ENCODE data around the gene ETV6. TPM values are rescaled to one million over a fixed set of nuclear protein-coding genes. Genes with fewer than 3 reads are reported as not detected.
A peak's percentile ranks its signal among the peaks of the same experiment; 100 is the strongest.

ETV6 gene
- total RNA-seq, 2 donors from 2014 or later = 45.9 to 49.0 TPM

- H3K4me3 Mint-ChIP-seq = peak overlapping the region; percentile 76
- no peaks in the 10 kb centered on the region for H3K27me3 Mint-ChIP-seq
- ATAC-seq (replicated peaks) = no peak
- H3K27ac Mint-ChIP-seq = peak overlapping the region; percentile 78
- H3K9me3 Mint-ChIP-seq = no peaks in the 10 kb centered on the region
- H3K36me3 Mint-ChIP-seq (ENCODE audit: low read depth) = peaks cover 78% of the 10 kb centered on the region
- H3K4me1 Mint-ChIP-seq = peaks cover 69% of the 10 kb centered on the region
These were observed 120.4 kb downstream of the ETV6 start for GRCh38 chr12:11769723-11770514.

- peak overlapping the region; percentile 98 for H3K27ac Mint-ChIP-seq
- H3K36me3 Mint-ChIP-seq (ENCODE audit: low read depth) = peaks cover 79% of the 10 kb centered on the region
- no peaks in the 10 kb centered on the region for H3K9me3 Mint-ChIP-seq
- ATAC-seq (replicated peaks) = peak; percentile 54
- H3K4me3 Mint-ChIP-seq = peak overlapping the region; percentile 64
- H3K4me1 Mint-ChIP-seq = peaks cover 58% of the 10 kb centered on the region
- H3K27me3 Mint-ChIP-seq = no peaks in the 10 kb centered on the region
These were observed 121.9 kb downstream of the ETV6 start for GRCh38 chr12:11771356-11771755.

DNA sequence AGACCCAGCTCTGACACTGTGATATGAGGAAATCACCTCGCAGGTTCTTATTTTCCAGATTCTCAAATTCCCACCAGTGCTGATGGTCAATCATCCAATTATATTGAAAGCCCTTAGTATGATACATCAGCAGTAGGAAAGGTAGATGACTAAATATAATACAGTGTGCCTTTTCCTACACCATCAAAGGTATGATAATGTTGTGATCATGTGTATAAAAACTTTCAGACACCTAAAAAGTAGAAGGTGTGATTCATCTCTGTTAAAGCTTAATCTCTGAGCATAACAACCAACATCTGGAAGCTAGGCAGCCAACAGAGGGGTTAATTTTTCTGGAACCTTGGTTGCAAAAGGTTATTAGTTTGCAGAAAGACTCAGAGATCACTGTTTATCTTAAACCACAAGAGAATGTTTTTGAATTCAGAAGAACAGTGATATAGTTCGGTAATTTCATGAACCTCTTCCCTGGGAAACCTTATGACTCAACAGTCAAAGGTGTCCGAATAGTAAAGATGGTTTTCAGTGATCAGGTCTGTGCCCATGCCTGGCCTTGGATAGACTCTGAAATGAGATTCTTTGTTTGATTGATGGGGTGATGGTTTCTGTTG, 122.5 kb downstream of the ETV6 start:
- H3K27ac Mint-ChIP-seq = peak overlapping the region; percentile 98
- H3K4me1 Mint-ChIP-seq = peaks cover 51% of the 10 kb centered on the region
- peak overlapping the region; percentile 64 for H3K4me3 Mint-ChIP-seq
- ATAC-seq (replicated peaks) = peak; percentile 87
- no peaks in the 10 kb centered on the region for H3K9me3 Mint-ChIP-seq
- H3K27me3 Mint-ChIP-seq = no peaks in the 10 kb centered on the region
- H3K36me3 Mint-ChIP-seq (ENCODE audit: low read depth) = peaks cover 76% of the 10 kb centered on the region

- ATAC-seq (replicated peaks) = no peak
- Mint-ChIP-seq H3K27me3 (no peaks in the 10 kb centered on the region), H3K27ac (peak overlapping the region; percentile 74), H3K9me3 (no peaks in the 10 kb centered on the region), H3K4me1 (peaks cover 53% of the 10 kb centered on the region), H3K36me3 (ENCODE audit: low read depth) (peaks cover 82% of the 10 kb centered on the region), H3K4me3 (peak overlapping the region; percentile 37)
These were observed 124.6 kb downstream of the ETV6 start for GRCh38 chr12:11773889-11774677.

- peaks cover 49% of the 10 kb centered on the region for H3K4me1 Mint-ChIP-seq
- ATAC-seq (replicated peaks) = no peak
- H3K36me3 Mint-ChIP-seq (ENCODE audit: low read depth) = peaks cover 81% of the 10 kb centered on the region
- no peaks in the 10 kb centered on the region for H3K27me3 Mint-ChIP-seq
- H3K9me3 Mint-ChIP-seq = no peaks in the 10 kb centered on the region
- peak overlapping the region; percentile 34 for H3K4me3 Mint-ChIP-seq
- H3K27ac Mint-ChIP-seq = peak overlapping the region; percentile 48
These were observed 125.3 kb downstream of the ETV6 start for GRCh38 chr12:11774821-11775220.

- peaks cover 68% of the 10 kb centered on the region for H3K36me3 Mint-ChIP-seq (ENCODE audit: low read depth)
- H3K27ac Mint-ChIP-seq = no peak overlapping the region
- ATAC-seq (replicated peaks) = no peak
- H3K4me3 Mint-ChIP-seq = no peak overlapping the region
- H3K4me1 Mint-ChIP-seq = peaks cover 52% of the 10 kb centered on the region
- H3K9me3 Mint-ChIP-seq = no peaks in the 10 kb centered on the region
- no peaks in the 10 kb centered on the region for H3K27me3 Mint-ChIP-seq
These were observed 126.8 kb downstream of the ETV6 start for GRCh38 chr12:11776316-11776715.

GRCh38 chr12:11777451-11777850, 128.0 kb downstream of the ETV6 start:
- H3K36me3 Mint-ChIP-seq (ENCODE audit: low read depth) = peaks cover 59% of the 10 kb centered on the region
- H3K27ac Mint-ChIP-seq = peak overlapping the region; percentile 79
- H3K9me3 Mint-ChIP-seq = no peaks in the 10 kb centered on the region
- H3K4me3 Mint-ChIP-seq = peak overlapping the region; percentile 63
- no peak for ATAC-seq (replicated peaks)
- H3K4me1 Mint-ChIP-seq = peaks cover 44% of the 10 kb centered on the region
- no peaks in the 10 kb centered on the region for H3K27me3 Mint-ChIP-seq

DNA sequence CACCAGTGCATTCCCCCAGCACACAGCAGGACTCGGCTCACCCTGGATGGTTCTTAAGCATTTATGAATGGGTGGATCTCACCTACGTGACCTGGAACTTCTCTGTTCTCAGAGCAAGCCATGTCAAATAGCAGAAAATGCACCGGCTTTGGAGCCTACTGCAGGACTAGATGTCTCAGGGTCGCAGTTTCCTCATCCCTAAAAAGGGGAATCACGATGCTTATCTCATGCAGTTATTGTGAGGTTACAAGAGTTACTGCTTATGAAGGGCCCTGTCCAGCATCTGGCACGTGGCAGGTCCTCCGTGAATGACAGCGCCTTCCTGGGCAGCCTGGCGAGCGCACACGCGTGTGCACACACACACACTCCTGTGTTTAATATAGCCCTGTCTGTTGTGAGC, 128.5 kb downstream of the ETV6 start:
- ATAC-seq (replicated peaks) = no peak
- H3K4me1 Mint-ChIP-seq = peaks cover 46% of the 10 kb centered on the region

DNA sequence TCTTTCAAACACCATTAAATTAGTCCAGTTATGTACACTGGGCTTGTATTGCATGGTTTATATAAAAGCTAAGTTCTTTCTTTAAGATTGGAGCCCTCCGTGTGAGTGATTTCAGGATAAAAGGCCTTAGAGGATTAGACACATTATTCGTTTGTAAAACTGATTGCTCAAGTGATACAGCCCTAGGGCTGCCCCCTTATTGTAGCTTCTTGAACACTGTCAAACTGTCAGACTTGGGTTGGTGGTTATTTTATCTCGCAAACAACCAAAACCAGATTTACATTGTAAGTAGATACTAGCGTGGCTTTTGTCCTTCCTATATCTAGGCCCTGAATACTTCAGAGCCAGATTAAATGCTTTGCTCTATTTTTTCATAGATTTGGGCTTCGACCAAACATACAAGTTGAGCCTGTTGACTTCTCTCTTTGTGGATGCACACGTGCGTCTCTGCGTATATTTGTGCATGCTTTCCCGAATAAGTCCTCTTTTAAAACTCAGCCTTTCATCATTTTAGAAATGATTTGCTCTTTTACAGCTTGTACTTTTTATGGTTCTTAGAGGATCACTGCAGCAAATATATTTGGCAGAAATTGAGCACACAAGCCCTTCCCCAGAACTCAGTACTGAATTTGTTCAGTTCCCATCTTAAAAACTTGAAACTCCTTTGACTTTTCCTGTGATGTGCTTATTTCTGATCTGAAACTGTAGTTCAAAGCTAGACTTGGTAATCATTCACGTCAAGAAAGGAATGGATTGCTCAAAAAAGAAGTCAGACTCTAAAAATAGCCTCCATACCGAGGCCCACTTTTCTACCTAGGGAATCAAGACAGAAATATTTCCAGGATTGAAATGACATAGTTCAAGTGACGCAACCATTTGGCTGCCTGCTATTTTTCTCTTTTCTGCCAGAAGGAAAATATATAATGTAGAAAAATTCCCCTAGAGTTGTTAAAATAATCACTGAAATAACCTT, 129.5 kb downstream of the ETV6 start:
- peaks cover 63% of the 10 kb centered on the region for H3K36me3 Mint-ChIP-seq (ENCODE audit: low read depth)
- peaks cover 55% of the 10 kb centered on the region for H3K4me1 Mint-ChIP-seq
- H3K27me3 Mint-ChIP-seq = no peaks in the 10 kb centered on the region
- H3K4me3 Mint-ChIP-seq = peak overlapping the region; percentile 63
- peaks cover 4% of the 10 kb centered on the region for H3K9me3 Mint-ChIP-seq
- peak; percentile 62 for ATAC-seq (replicated peaks)
- H3K27ac Mint-ChIP-seq = peak overlapping the region; percentile 79

More for the DNA sequence above, 128.5 kb downstream of the ETV6 start:
- Mint-ChIP-seq H3K4me3 (peak overlapping the region; percentile 63), H3K27me3 (no peaks in the 10 kb centered on the region), H3K36me3 (ENCODE audit: low read depth) (peaks cover 59% of the 10 kb centered on the region), H3K9me3 (peaks cover 2% of the 10 kb centered on the region), H3K27ac (peak overlapping the region; percentile 79)

DNA sequence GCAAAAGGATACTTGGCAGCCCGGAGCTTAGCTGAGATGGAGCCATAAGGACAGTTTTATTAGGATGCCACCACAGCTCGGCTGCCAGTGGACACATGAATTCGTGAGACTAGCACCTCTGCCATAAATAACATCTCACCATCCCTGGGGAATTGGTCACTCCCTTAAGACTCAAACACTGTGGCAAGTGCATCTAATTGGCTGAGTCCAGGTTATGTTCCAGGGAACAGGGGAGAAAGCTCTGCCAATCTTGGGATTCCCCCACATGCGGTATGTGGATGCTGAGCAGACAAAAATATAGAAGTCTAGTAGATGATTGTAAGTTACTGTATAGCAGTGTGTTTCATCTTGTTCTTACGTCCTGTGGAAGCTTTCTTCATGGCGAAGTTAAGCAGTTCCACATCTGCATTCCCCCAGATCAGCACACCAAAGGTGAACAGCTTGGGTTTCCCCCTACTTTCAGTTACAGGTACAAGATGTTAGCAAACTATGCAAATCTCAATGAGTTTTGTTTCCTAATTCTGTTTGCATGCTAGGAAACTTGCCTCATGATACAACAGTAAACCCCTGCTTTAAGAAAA, 131.1 kb downstream of the ETV6 start:
- ATAC-seq (replicated peaks) = peak; percentile 68

DNA sequence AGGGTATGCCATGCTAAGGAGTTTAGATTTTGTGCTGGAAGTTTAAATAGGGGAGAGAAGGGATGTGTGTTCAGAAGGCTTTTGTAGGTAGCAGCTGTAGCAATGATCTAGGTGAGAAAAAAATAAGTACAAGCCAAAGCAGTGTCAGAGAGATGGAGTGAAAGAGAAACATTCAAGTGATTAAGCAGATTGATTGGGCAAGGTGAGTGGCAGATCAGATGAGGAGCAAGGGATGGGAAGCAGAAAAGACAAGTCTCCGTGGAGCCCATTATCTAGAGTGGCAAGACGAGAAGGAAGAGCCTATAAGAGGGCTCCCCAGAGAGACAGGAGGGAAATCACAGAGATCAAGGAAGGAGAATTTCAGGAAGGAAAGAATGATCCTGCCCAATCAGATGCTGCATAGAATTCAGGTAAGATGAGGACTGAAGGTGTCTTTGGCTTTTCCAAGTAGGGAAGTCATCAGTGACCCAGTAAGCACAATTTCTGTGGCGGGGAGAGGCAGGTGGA, 133.5 kb downstream of the ETV6 start:
- Mint-ChIP-seq H3K4me3 (peak overlapping the region; percentile 42), H3K9me3 (peaks cover 4% of the 10 kb centered on the region), H3K4me1 (peaks cover 45% of the 10 kb centered on the region), H3K36me3 (ENCODE audit: low read depth) (peaks cover 43% of the 10 kb centered on the region), H3K27ac (peak overlapping the region; percentile 60), H3K27me3 (no peaks in the 10 kb centered on the region)
- no peak for ATAC-seq (replicated peaks)

More for the DNA sequence above, 131.1 kb downstream of the ETV6 start:
- H3K27ac Mint-ChIP-seq = peak overlapping the region; percentile 79
- peaks cover 62% of the 10 kb centered on the region for H3K36me3 Mint-ChIP-seq (ENCODE audit: low read depth)
- peaks cover 52% of the 10 kb centered on the region for H3K4me1 Mint-ChIP-seq
- peak overlapping the region; percentile 63 for H3K4me3 Mint-ChIP-seq
- no peaks in the 10 kb centered on the region for H3K27me3 Mint-ChIP-seq
- peaks cover 4% of the 10 kb centered on the region for H3K9me3 Mint-ChIP-seq

DNA sequence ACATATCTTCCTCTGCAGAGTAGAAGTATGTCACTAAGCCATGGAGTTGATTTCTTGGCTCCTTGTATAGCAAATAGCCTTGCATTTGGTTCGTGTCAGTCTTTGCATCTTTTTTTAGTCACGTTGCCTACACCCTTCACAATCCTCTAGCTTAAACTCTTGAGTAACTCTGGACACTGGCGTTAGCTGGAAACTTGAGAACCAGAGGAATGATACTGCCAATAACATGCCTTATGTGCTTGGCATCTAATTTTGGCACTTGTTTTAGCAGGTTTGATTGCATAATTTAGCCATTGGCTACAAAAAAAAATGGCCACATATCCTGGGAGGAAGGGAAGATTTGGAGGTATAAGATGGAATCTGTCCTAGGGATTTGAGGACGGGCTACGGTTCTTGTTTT, 136.2 kb downstream of the ETV6 start:
- Mint-ChIP-seq H3K36me3 (ENCODE audit: low read depth) (peaks cover 43% of the 10 kb centered on the region), H3K27me3 (no peaks in the 10 kb centered on the region), H3K4me3 (no peak overlapping the region), H3K27ac (no peak overlapping the region), H3K4me1 (peaks cover 39% of the 10 kb centered on the region), H3K9me3 (peaks cover 4% of the 10 kb centered on the region)
- no peak for ATAC-seq (replicated peaks)

DNA sequence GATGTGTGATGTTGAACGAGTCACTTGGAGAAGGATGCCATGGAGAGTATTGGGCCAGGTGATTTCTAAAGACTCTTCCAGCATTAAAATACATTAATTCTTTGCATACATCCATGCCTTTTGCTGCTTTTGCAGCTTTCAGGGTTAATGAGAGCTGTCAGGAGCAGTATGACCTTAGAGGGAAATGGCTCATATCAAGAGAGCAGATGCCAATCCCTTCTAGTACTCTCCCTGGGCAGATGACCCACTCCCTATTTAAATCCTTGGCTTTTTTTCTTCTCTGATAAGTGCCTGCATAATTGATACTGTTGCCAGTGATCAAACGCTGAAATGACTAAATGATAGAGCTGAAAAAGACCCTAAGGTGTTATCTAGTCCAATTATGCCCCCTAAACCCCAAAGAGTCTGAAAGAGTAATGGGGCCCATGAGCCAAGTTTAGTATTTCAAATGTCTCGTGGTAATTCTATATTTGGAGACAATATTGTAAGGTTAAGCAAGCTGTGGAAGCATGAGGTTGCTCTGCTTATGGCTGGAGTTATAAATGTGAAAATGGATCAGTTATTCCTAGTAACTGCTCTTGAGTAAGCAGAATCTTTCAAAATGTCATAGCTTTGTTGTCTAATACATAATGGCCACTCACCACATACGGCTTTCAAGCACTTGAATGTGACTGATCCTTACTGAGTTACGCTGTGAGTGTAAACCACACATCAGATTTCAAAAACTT, 137.3 kb downstream of the ETV6 start:
- Mint-ChIP-seq H3K27ac (no peak overlapping the region), H3K27me3 (no peaks in the 10 kb centered on the region), H3K4me1 (peaks cover 34% of the 10 kb centered on the region), H3K4me3 (no peak overlapping the region), H3K9me3 (peaks cover 4% of the 10 kb centered on the region), H3K36me3 (ENCODE audit: low read depth) (peaks cover 54% of the 10 kb centered on the region)
- ATAC-seq (replicated peaks) = no peak
